NCI-H748 treated with DMSO at 0.1 percent for 48 hours (cell line): Measurements from ENCODE around the gene TP53TG5.

Experiments used
- DNase-seq: peaks from one replicate; lab custom pipeline; 2025; lab: John Stamatoyannopoulos, UW

The TP53TG5 gene

GRCh38 chr20:45378191-45378590, at the start of gene TP53TG5:
Gene TP53TG5 (minus strand): TSS chr20:45378325. CDS start chr20:45378236, 89 bp downstream.
- no peak for DNase-seq

- DNase-seq: no peak
Measured at GRCh38 chr20:45427236-45428149, 49.4 kb upstream of the TP53TG5 start.

- no peak for DNase-seq
Measured at GRCh38 chr20:45426320-45427016, 48.3 kb upstream of the TP53TG5 start.

- DNase-seq: no peak
Measured at GRCh38 chr20:45425561-45425960, 47.4 kb upstream of the TP53TG5 start.

GRCh38 chr20:45423700-45424099, 45.6 kb upstream of the TP53TG5 start:
- no peak for DNase-seq

GRCh38 chr20:45420125-45420524, 42.0 kb upstream of the TP53TG5 start:
- DNase-seq: no peak

- peak; percentile 86 for DNase-seq
Measured at GRCh38 chr20:45419188-45420091, 41.3 kb upstream of the TP53TG5 start.

- DNase-seq: no peak
Measured at GRCh38 chr20:45416917-45417316, 38.8 kb upstream of the TP53TG5 start.

- peak; percentile 51 for DNase-seq
Measured at GRCh38 chr20:45415822-45416637, 37.9 kb upstream of the TP53TG5 start, which contains the start of gene PIGT. Gene PIGT (plus strand): TSS chr20:45416141. CDS start chr20:45416157, 16 bp downstream.

GRCh38 chr20:45413479-45413878, 35.4 kb upstream of the TP53TG5 start:
- DNase-seq: no peak

- DNase-seq: no peak
Measured at GRCh38 chr20:45412653-45413052, 34.5 kb upstream of the TP53TG5 start.

- no peak for DNase-seq
Measured at GRCh38 chr20:45410887-45411286, 32.8 kb upstream of the TP53TG5 start.

GRCh38 chr20:45409521-45410272, 31.6 kb upstream of the TP53TG5 start:
- no peak for DNase-seq

GRCh38 chr20:45408646-45409213, 30.6 kb upstream of the TP53TG5 start:
- DNase-seq: no peak

- no peak for DNase-seq
Measured at GRCh38 chr20:45407783-45408645, 29.9 kb upstream of the TP53TG5 start, which contains the start of gene DBNDD2. Gene DBNDD2 (plus strand): TSS chr20:45408289. CDS start chr20:45408468, 179 bp downstream.

- DNase-seq: no peak
Measured at GRCh38 chr20:45407067-45407745, 29.1 kb upstream of the TP53TG5 start.

GRCh38 chr20:45406260-45407066, 28.3 kb upstream of the TP53TG5 start:
- peak; percentile 3 for DNase-seq
